Upper lobe of left lung (tissue), 6 donors: ENCODE data around the gene SOCS1. TPM values are rescaled to one million over a fixed set of nuclear protein-coding genes. Genes with fewer than 3 reads are reported as not detected.

Experiments used
- ATAC-seq, 2 donors: fragments of 200-7000 bp; cut with Tn5 transposase; one replicate each; pipeline ENCODE4 v1.9.1; 2022; ENCODE audit warnings: mild to moderate bottlenecking in 2 of 2, moderate library complexity in 2 of 2; ENCODE audit not compliant: low FRiP score in 2 of 2
- DNase-seq, 2 donors: peaks; one replicate each; pipeline ENCODE4 v3.0.0-alpha.2; 2019 to 2020
- H3K27ac ChIP-seq, 4 donors: fragments of 200-600 bp; sonication (generic); one replicate each; pipeline ENCODE4 v1.5.1; 2016 to 2019
- H3K27me3 ChIP-seq, 4 donors: fragments of 200-600 bp; sonication (generic); one replicate each; pipeline ENCODE4 v1.5.1; 2017 to 2019
- H3K36me3 ChIP-seq, 4 donors: fragments of 200-600 bp; sonication (generic); one replicate each; pipeline ENCODE4 v1.5.1; 2016 to 2019
- H3K4me1 ChIP-seq, 4 donors: fragments of 200-600 bp; sonication (generic); one replicate each; pipeline ENCODE4 v1.5.1; 2018 to 2019
- H3K4me3 ChIP-seq, 4 donors: fragments of 200-600 bp; sonication (generic); one replicate each; pipeline ENCODE4 v1.5.1; 2017 to 2019; ENCODE audit warnings: mild to moderate bottlenecking in 2 of 4, moderate library complexity in 1 of 4
- H3K9me3 ChIP-seq, 4 donors: fragments of 200-600 bp; sonication (generic); one replicate each; pipeline ENCODE4 v1.5.1; 2018 to 2019
- EP300 ChIP-seq, 4 donors: sonication (generic); formaldehyde crosslinking; IDR thresholded peaks; one replicate each; pipeline ENCODE4 v1.5.1; 2017; ENCODE audit warnings: antibody characterized with exemption in 4 of 4, control low read depth in 2 of 4
- POLR2A ChIP-seq, 4 donors: fragments of 450-650 bp; IDR thresholded peaks; one replicate each; pipeline ENCODE4 v1.5.1; 2016 to 2017; ENCODE audit warnings: antibody characterized with exemption in 4 of 4, mild to moderate bottlenecking in 2 of 4
- POLR2AphosphoS5 ChIP-seq, 2 donors: sonication (generic); formaldehyde crosslinking; IDR thresholded peaks; one replicate each; pipeline ENCODE4 v1.5.1; 2017; ENCODE audit warnings: antibody characterized with exemption in 2 of 2
- WGBS, 2 donors: methylation state at CpG; one replicate each; pipeline ENCODE4 v1.1.5; 2017 to 2018; 5-methylcytosine and 5-hydroxymethylcytosine counted together
- total RNA-seq, 6 donors: library from RNA; depleted of rRNA in 4 of 6; stranded (reverse); fragments of >200 nt in 4 of 6; gene quantifications; one replicate each; pipeline versions ENCODE4 v1.1.0 to v1.2.1, GENCODE V29; 2016 to 2021
- TF ChIP-seq, protein P1 (sequence below), 6 experiments: fragments of 450-650 bp in 4 of 6; fragments of 200-600 bp in 2 of 6; sonication (generic) in 2 of 6; IDR thresholded peaks; one replicate each; pipeline ENCODE4 v1.5.1; 2016 to 2019; ENCODE audit warnings: antibody characterized with exemption in 6 of 6
- donor health status: DM: no; HTN: no; CAD: no; lungs with moderate emphysema.
- donor health status: DM: no; HTN: yes; CAD: no; lungs with severe emphysema.

SOCS1 gene
- total RNA-seq, 6 donors from 2014 or later, result 9.4 to 36.6 (median 18.5) TPM

DNA sequence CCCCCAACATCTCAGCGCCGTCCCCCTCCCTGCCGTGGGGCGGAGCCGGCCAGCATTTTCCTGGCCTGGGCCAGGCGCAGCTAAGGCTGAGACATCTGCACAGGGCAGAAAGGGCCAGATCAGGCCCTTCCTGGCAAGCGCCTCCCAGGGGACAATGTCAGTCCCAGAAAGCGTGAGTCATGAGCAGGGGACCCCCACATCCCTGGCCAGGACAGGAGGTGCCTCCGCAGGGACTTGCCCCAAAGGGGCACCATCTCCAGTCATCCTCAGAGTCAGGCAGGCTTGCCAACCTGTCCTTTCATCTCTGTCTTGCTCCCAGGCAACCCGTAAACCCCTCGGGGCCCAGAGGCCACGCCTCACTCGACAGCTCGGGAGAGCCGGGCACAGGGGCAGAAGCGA is 43.2 kb downstream of the SOCS1 start:
- DNase-seq (peak in 1 of 2 donors; percentile 74), ATAC-seq (peak in 1 of 2 donors; percentile 7)
- no peaks in the 10 kb centered on the region for H3K36me3 ChIP-seq
- no peaks in the 10 kb centered on the region for H3K4me1 ChIP-seq
- no peak for TF ChIP-seq EP300 (IDR thresholded peaks at IDR 0.05)
- TF ChIP-seq, protein P1, sequence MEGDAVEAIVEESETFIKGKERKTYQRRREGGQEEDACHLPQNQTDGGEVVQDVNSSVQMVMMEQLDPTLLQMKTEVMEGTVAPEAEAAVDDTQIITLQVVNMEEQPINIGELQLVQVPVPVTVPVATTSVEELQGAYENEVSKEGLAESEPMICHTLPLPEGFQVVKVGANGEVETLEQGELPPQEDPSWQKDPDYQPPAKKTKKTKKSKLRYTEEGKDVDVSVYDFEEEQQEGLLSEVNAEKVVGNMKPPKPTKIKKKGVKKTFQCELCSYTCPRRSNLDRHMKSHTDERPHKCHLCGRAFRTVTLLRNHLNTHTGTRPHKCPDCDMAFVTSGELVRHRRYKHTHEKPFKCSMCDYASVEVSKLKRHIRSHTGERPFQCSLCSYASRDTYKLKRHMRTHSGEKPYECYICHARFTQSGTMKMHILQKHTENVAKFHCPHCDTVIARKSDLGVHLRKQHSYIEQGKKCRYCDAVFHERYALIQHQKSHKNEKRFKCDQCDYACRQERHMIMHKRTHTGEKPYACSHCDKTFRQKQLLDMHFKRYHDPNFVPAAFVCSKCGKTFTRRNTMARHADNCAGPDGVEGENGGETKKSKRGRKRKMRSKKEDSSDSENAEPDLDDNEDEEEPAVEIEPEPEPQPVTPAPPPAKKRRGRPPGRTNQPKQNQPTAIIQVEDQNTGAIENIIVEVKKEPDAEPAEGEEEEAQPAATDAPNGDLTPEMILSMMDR (IDR thresholded peaks at IDR 0.05), result no peak
- no peak for TF ChIP-seq POLR2AphosphoS5 (IDR thresholded peaks at IDR 0.05)
- TF ChIP-seq POLR2A (IDR thresholded peaks at IDR 0.05), result no peak
- peaks cover 0 to 10% (median 7%) of the 10 kb centered on the region in 4 donors for H3K9me3 ChIP-seq
- 73 to 93% methylated on average over 3 to 15 of the region's 16 CpGs for WGBS, 2 donors
- no peaks in the 10 kb centered on the region for H3K27me3 ChIP-seq
- no peak overlapping the region for H3K4me3 ChIP-seq
- no peak overlapping the region for H3K27ac ChIP-seq

DNA sequence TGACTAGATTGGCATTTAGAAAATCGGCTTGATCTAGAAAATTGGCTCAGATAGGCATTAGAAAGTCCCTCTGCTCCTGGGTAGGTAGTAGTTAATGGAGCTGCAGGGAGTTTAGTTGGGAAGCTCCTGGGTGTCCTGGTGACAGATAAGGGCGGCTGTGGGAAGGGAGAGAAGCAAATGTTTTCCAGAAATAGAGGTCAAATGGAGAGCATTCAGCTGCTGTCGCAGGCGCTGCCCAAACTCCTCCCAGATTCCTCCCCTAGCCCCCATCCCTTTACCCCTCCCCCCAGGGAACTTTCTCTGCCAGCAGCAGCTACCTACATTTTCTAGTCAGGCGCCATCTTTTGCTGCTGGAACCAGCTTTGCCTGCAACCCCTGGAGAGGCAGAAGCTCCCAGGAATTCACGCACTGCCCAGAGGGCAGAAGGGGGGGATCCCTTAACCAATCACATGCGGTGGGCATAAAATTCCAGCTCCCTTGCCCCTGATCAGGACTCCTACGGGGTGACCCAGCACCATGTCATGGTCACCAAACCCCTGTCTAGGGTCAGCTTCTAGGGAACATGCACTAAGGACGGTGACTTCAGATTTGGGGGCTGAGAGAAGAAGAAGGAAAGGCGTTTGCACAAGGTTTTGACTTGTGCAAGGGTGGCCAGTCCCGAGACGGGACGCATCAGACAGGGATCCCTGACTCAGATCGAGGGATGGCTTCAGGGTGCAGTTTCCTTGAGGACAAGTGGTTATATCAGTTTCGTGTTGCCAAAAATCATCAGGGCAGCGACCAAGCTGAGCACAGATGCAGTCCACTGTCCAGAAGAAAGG is 43.8 kb downstream of the SOCS1 start:
- 60 to 72% methylated on average over 16 of the region's 16 CpGs for WGBS, 2 donors
- Histone ChIP-seq H3K36me3 (no peaks in the 10 kb centered on the region), H3K27ac (no peak overlapping the region), H3K4me3 (no peak overlapping the region), H3K4me1 (no peaks in the 10 kb centered on the region), H3K27me3 (no peaks in the 10 kb centered on the region), H3K9me3 (peaks cover 0 to 14% (median 9%) of the 10 kb centered on the region in 4 donors)
- DNase-seq, result no peak
- no peak for TF ChIP-seq POLR2AphosphoS5 (IDR thresholded peaks at IDR 0.05)
- no peak for TF ChIP-seq POLR2A (IDR thresholded peaks at IDR 0.05)
- no peak for TF ChIP-seq EP300 (IDR thresholded peaks at IDR 0.05)
- TF ChIP-seq, protein P1 (IDR thresholded peaks at IDR 0.05), result no peak
- peak in 1 of 2 donors; percentile 12 for ATAC-seq

DNA sequence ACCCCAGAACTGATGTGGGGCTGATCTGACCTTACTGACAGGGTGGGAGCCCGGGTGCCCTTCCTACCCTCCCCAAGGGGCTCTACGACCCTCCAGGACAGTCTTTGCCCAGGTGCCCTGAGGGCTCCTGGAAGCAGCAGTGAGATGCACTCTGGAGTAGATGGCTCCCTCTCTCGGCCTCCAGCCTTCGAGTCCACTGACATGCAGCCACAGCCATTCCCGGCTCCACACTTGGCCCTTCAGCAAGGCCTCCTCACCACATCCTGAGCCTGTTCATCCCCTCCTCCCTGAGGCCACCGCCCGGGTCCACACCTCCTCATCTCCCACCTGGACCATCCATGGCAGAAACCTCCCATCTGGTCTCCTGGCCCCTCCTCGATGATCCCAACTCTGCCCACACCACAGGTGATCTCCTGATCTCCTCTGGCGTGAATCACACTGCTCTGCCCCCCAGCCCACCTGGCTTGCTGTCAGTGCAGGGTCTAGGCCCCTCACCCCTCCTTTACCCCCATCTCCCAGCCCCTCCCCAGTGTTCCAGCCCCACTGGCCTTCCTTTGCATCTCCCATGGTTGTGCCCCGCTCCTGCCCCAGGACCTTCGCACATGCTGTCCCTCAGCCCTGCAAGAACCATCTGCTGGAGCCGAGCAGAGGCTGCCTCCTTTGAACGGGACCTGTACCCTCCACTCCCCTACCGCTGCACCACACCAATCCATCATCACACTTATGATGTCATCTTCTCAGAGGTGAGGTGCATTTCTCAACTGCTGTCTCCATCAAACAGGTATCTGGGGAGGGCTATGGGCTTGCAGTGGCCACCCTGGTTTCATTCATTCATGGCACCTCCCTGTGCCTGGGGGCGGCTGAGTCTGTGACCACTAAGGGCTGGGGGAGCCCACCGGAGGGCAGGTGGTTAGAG is 44.7 kb downstream of the SOCS1 start:
- Histone ChIP-seq H3K4me3 (no peak overlapping the region), H3K4me1 (peaks cover 1 to 6% (median 4%) of the 10 kb centered on the region in 4 donors), H3K36me3 (no peaks in the 10 kb centered on the region), H3K9me3 (peaks cover 0 to 12% (median 7%) of the 10 kb centered on the region in 4 donors), H3K27ac (no peak overlapping the region), H3K27me3 (no peaks in the 10 kb centered on the region)
- no peak for ATAC-seq
- WGBS, 2 donors, result 72 to 77% methylated on average over 13 to 16 of the region's 16 CpGs
- TF ChIP-seq POLR2A (IDR thresholded peaks at IDR 0.05), result no peak
- TF ChIP-seq, protein P1 (IDR thresholded peaks at IDR 0.05), result no peak
- no peak for TF ChIP-seq POLR2AphosphoS5 (IDR thresholded peaks at IDR 0.05)
- TF ChIP-seq EP300 (IDR thresholded peaks at IDR 0.05), result no peak
- DNase-seq, result no peak

DNA sequence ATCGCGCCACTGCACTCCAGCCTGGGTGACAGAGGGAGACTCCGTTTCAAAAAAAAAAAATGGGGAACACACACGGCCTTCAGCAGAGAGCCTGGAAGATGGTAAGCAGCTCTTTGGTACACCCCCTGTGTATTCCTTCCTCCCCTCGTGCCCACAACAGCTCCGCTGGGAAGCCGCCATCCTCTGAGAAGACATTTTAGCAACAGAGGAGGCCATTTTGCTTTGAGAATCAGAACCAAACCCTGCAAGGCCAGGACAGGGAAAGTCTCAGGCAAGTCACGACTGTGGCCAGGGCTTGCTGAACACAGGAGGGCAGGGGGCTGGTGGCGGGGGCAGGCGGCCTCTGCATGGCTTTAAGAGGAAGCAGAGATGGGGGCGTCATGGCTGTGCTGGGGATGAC is 45.7 kb downstream of the SOCS1 start:
- DNase-seq, result no peak
- TF ChIP-seq EP300 (IDR thresholded peaks at IDR 0.05), result no peak
- TF ChIP-seq POLR2AphosphoS5 (IDR thresholded peaks at IDR 0.05), result no peak
- no peak for TF ChIP-seq POLR2A (IDR thresholded peaks at IDR 0.05)
- TF ChIP-seq, protein P1 (IDR thresholded peaks at IDR 0.05), result no peak
- H3K4me3 ChIP-seq, result no peak overlapping the region
- ATAC-seq, result no peak
- no peak overlapping the region for H3K27ac ChIP-seq
- 84 to 87% methylated on average over 11 of the region's 11 CpGs for WGBS, 2 donors
- H3K36me3 ChIP-seq, result no peaks in the 10 kb centered on the region
- H3K9me3 ChIP-seq, result peaks cover 0 to 5% (median 4%) of the 10 kb centered on the region in 4 donors
- no peaks in the 10 kb centered on the region for H3K27me3 ChIP-seq
- H3K4me1 ChIP-seq, result peaks cover 11 to 16% (median 14%) of the 10 kb centered on the region in 4 donors
